Measurements from ENCODE around the gene SLIT1. TPM values are rescaled to one million over a fixed set of nuclear protein-coding genes. Genes with fewer than 3 reads are reported as not detected.

Gene SLIT1
- total RNA-seq, 2 experiments from 2014 or later = 0.13 to 1.0 TPM

Other genes starting within 250 kb of the SLIT1 start
- 33.3 and 34.1 TPM in 2 replicates for gene ARHGAP19, start 106.7 kb upstream of the SLIT1 start, total RNA-seq (2014; rRNA removed; shearing (Covaris generic))
- 60.5 and 73.1 TPM in 2 replicates for gene ARHGAP19, start 106.7 kb upstream of the SLIT1 start, total RNA-seq (2022)
- gene FRAT1, start 133.3 kb upstream of the SLIT1 start, total RNA-seq (2014; rRNA removed; shearing (Covaris generic)) = 5.1 and 7.0 TPM in 2 replicates
- gene FRAT1, start 133.3 kb upstream of the SLIT1 start, total RNA-seq (2022) = 12.2 and 12.4 TPM in 2 replicates
- 9.3 and 12.3 TPM in 2 replicates for gene FRAT2, start 148.8 kb upstream of the SLIT1 start, total RNA-seq (2014; rRNA removed; shearing (Covaris generic))
- gene FRAT2, start 148.8 kb upstream of the SLIT1 start, total RNA-seq (2022) = 18.3 and 18.4 TPM in 2 replicates
- gene RRP12, start 215.4 kb upstream of the SLIT1 start, total RNA-seq (2014; rRNA removed; shearing (Covaris generic)) = 32.1 and 38.6 TPM in 2 replicates
- gene RRP12, start 215.4 kb upstream of the SLIT1 start, total RNA-seq (2022) = 32.7 and 39.3 TPM in 2 replicates
- 243 and 289 TPM in 2 replicates for gene PGAM1, start 240.2 kb upstream of the SLIT1 start, total RNA-seq (2014; rRNA removed; shearing (Covaris generic))
- 286 and 467 TPM in 2 replicates for gene PGAM1, start 240.2 kb upstream of the SLIT1 start, total RNA-seq (2022)